Measurements from ENCODE around the gene CYP11A1.

The CYP11A1 gene

DNA sequence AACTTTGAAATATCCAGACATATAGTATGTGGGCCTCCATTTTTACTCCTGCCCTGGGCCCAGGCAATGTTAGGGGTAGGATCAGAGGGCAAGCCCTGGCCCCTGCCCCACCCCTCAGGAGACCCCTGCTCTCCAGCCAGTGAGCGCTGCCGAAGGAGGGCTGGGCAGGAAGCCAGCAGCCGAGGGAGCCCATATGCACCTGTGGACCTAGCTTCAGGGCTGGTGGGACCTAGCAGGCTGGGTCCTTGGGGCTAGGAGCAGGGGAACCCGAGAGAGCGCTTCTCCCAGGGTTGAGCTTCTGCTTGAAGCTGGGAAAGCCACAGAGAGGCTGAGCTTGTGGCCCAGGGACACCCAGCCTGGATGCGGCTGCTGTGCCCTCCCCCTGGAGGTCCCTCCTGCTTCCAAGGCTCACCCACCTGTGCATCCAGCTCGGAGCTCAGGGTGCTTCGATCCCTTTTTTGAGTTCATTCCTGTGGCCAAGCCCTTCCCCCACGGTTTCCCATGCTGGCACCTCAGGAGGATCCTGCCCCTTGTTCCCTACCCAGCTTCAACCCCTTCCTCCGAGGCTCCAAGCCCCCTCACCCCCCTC, 21.0 kb upstream of the CYP11A1 start:
- DNase-seq (ENCODE audit: low read depth in 2 of 2): no peak

DNA sequence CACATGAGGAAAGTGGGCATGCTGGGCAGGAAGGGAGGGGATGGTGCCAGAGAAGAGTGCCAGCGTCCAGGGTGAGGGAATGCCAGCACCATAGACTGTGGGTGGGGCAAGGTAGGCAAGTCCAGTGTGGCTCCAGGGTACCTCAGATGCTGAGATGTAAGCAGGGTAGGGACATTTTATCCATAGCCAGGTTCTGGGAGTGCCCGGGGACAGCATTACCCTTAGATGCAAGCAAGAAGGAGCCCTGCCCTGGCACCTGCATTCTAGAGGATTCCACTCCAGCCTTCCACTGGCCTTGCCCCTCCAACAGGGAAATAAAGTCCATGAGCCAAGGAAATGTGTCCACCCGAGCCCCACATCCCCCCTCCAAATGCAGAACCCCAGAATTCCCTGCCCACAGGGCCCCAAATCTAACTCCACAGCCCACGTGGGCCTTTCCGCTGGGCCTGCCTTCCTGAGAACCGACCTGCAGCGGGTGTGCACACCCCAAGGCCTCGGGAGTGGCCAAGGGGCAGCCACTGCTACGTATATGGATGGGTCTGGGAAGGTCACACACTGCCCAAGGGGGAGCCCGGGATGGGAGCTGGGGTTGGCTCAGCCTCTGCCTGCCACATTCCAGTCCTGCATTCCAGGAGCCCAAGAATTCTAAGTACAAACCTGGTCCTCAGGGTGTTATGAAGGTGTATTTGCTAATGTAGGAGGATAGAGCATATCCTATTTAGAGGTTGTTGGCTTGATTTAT, 20.3 kb upstream of the CYP11A1 start:
- no peak for DNase-seq (ENCODE audit: low read depth in 2 of 2)

DNA sequence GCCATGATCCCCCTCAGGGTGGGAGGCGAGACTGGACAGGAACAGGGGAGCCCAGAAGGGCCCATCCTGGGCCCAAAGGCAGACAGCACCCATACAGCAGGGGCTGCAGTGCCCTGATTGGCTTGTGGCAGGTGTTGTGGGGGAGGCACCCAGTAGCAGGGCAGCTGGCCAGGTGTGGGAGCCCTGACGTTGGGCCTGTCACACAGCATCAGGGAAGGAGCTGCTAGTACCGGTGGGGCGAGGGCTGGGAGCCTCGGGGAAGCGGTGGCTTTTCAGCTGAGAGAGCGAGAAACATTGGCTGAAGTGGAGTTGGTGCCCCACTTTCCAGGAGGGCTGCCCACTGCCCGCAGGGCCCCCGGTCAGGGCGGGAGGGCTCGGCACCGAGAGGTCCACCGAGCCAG, 19.7 kb upstream of the CYP11A1 start:
- DNase-seq (ENCODE audit: low read depth in 2 of 2): no peak

DNA sequence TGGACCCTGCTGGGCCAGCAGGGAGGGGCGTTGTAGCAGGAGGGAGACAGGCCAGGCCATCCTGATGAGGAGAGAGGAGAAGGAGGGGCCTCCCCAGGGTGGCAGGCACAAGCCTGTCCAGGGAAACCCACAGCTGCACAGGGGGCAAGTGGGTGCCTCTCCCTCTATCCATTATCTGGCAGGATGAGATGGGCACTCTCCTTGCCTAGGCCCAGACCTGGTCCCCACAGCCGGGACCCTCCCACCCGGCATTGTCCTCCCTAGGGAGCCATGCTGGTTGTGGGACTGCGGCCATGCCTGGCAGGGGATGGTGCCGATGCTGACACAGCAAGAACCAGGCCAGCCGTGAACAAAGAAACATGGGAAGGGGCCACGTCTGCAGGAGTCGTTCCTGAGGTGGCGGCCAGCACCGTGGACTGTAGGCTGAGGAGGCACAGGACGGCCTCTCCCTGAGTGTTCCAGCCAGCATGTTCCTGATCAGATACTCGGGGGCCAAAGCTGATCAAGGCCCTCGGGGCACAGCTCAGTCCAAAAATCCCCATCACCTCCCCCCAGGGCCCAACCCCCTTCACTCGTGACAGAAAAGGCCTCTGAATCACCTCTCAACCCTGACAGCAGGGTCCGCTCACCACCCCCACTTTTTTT, 19.2 kb upstream of the CYP11A1 start:
- DNase-seq (ENCODE audit: low read depth in 2 of 2): no peak

DNA sequence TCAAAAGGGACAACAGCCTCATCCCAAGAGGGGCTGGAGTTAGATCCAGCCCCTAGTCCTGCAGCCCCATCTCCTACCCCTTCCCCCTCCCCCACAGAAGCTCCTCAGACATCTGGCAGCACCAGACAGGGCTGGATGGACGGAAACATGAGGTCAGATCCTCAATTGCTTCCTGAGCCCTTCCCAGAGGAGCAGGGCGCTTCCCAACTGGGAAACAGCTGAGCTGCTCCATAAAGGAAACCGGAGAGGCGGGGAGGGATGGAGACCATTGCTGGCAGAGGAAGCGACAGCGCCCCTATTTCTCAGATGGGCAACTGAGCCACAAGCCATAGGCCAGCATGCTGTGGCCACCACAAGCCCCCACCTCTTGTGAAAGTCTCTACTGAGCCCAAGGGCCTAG, 18.3 kb upstream of the CYP11A1 start:
- no peak for DNase-seq (ENCODE audit: low read depth in 2 of 2)

DNA sequence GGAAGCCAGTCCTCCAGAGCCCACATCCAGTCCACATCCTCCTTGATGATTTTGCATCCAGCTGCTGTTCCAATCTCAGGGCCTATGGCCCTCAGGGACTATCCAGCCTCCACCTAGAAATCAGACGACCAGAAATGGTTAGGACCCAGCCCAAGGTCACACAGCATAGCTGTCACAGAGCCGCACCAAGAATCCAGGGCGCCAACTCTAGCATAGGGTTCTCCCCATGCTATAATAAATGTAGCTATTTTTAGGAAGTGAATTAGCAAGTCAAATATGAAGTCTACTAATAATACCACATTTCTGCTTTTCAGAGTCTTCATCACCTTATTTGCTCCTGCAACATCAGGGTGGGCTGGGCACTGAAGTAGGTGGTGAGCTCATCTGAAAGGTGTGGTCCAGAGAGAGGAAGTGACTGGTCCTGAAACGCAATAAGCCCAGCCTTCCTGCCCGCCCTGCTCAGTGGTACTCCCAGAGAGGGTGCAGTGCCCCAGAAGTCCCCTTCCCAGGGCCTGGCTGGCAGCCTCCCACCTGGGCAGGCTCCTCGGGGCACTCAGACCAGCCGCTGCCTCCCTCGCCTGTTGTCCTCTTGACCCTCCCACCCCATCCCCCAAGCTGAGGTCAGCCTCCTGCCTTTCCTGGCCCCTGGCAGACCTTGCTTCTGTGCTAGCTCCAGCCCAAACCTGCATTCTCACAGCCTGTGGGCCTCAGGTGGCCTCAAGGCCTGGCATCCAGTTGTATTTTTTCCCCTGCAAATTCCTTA, 17.6 kb upstream of the CYP11A1 start:
- peak in 1 of 2 donors; percentile 27 for DNase-seq (ENCODE audit: low read depth in 2 of 2)

DNA sequence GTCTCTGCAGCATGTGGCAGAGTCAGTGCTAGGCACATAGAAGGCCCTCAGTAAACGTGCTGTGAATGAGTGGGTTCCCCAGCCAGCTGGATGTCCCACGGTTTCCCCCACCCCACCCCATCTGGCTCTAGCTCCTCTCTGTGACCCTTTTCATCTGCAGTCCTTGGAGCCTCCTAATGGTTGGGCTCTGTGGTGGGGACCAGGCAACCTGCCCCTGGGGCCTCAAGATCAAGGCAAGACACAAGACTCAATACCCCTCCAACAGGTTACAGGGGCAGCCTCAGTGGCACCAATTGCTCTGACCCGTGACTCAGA, 17.1 kb upstream of the CYP11A1 start:
- no peak for DNase-seq (ENCODE audit: low read depth in 2 of 2)

DNA sequence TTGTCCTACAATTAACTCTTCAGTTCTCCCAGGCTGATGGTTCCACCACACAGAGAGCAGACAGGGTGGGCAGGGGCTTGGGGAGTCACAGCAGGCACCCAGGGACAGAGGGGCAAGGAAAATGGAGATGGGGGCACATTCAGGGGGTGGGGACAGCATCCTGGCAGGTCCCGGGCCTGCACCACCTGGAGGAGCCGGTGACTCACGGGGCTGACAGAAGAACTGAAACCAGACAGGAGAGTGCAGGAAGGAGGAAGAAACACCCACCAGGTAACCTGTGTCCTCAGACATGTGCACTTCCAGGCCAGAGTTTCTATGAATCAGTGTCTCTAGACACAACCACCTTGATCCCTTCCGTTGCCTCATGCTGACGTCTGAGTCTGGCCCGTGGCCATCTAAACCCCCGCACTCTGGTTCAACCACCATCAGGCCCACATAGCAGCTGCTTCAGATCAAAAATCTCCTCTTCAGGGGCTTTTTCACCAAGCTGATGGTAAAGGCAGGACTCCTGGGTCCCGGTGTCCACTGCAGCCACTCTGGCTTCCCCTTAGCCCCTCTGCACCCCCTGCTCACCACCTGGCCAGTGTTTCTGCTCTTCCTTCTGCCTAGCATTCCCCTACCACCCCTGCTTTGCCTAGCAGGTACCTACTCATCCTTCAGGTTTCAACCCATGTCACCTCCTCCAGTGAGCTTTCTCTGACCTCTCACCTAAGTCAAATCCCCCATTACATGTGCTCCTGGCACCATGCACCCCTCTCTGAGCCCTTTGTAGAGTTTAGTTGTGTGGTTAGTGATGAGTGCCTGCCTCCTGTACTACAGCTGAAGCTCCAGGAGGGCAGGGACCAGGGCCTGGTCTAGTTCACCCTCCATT, 16.5 kb upstream of the CYP11A1 start:
- peak in 1 of 2 donors; percentile 44 for DNase-seq (ENCODE audit: low read depth in 2 of 2)

DNA sequence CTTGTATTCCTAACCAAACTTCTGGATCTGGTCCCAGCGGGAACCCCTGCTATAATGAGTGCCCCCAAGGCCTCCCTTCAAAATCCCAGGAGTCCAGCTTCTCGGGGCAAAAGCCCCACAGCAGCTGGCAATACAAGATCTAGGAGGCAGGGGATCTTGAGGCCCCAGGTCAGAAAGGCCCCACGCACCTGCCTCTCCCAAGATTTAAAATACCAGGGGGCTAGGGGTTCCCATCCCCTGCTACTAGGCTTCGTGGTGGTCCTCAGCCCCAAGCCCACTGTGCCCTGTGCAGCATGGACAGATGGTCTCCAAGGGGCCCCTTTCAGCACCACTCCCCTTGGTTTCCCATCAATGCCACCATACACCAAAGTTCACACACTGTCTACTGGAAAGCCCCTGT, 15.8 kb upstream of the CYP11A1 start:
- no peak for DNase-seq (ENCODE audit: low read depth in 2 of 2)

DNA sequence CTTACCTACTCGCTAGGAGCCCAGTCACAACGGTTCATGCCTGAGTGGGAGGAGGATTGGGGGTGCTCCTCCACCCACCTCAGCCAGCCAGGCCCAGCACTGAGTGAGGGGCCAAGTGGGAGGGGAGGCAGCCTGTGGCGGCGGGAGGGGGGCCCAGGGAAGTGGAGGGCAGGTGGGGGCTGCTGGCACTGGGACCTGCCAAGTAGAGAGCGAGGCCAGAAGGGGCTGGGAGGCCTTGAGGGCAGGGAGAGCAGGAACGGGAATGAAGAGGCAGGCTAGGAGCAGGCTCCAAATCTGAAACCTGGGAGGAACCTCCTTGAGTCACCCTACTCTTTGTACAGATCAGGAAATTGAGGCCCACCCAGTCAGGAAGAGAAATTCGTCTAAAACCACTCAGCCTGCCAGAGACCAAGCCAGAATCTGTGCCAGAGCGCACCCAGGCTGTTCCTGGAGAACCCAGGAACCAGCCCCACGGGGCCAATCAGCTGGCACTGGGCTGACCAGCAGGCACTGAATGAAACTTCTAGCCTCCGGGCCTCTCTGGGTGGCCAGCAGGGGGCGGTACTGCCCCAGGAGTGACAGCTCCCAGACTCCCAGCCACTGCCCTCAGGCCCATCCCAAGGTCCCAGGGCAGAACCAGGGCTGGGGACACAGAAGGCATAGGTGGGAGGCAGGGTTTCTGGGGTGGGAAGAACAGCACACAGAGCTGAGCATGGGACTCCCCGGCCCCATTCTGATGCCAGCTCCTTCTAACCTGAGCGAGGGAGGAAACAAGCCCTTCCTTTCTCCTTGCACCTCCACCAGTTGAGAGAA, 14.8 kb upstream of the CYP11A1 start:
- peak; percentile 40 to 62 for DNase-seq (ENCODE audit: low read depth in 2 of 2)

DNA sequence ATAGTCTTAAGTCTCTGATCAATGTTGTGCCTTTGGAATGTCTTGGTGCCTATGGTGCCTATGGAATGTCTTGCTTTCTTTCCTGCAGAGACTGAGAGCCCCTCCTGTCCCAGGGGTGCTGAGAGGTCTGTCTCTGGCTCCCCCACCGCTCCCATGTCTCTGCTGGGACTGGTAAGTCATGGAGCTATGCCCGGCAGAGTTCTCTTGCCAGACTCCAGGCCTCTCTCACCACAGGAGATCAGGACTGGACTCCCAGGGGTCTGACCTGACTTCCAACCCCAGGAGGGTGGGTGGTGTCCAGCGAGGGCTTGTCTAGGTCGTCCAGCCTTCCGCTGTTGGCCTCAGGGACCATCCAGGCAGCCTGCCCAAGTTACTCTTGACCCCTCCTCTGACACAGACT, 14.0 kb upstream of the CYP11A1 start:
- DNase-seq (ENCODE audit: low read depth in 2 of 2): no peak

DNA sequence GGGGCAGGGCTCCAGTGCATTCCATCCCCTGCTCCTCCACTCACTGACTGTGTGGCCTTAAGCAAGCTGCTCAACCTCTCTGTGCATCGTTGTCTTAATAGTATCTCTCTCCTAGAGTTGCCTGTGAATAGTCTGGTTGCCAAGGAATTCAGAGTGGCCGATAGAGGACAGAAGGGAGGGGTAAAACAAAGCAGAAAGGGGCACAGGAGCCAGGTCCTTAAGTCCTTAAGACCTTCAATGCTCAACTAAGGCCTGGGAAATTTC, 13.7 kb upstream of the CYP11A1 start:
- no peak for DNase-seq (ENCODE audit: low read depth in 2 of 2)

DNA sequence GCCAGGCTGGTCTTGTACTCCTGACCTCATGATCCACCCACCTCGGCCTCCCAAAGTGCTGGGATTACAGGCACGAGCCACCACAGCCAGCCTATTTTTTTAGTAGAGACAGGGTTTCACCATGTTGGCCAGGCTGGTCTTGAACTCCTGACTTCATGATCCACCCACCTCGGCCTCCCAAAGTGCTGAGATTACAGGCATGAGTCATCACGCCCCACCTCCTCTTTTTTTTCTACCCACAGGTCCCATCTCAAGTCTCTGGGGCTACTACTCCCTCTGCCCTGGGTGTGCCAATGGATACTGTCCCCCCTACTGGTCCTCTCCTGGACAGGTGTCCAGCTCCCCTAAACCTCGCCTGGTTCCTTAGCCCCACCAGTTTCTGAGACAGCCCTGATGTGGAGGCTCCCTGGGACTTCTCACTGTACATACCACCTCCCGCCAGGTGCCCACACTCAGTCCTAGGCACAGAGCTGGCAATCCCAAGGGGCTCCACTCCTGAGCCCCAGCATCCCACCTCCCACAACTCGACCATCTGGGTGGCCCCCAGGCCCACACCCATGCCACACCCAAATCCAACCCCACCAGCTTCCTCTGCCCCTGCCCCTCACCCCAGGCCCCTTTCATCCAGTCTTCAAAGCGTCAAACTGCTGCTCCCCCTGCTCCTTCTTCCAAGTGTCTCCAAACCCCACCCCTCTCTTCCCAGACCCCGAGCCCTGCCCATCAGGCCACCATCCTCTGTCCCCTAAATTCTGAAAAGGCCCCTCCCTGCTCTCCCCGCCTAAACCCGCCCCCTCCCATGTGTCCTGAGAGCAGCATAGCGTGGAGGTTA, 13.1 kb upstream of the CYP11A1 start:
- DNase-seq (ENCODE audit: low read depth in 2 of 2): no peak

DNA sequence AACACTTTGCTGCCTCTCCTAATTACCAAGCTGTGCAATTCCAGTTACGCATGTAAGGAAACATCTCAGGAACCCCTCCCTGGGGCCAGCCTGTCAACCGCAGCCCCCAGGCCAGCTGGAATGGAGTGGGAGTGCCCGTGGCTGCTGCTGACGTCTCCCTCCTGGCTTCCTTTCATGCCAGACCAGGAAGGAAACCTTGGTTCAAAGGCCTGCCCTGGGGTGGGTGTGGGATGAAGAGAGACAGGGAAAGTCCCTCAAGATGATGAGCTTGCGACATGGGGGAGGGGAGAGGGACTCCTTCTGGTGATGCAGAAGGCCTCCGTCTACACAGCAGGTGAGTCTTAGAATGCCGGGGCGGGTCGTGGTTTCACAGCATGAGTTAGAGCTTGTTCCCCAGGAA, 11.4 kb upstream of the CYP11A1 start:
- DNase-seq (ENCODE audit: low read depth in 2 of 2): peak in 1 of 2 donors; percentile 54

DNA sequence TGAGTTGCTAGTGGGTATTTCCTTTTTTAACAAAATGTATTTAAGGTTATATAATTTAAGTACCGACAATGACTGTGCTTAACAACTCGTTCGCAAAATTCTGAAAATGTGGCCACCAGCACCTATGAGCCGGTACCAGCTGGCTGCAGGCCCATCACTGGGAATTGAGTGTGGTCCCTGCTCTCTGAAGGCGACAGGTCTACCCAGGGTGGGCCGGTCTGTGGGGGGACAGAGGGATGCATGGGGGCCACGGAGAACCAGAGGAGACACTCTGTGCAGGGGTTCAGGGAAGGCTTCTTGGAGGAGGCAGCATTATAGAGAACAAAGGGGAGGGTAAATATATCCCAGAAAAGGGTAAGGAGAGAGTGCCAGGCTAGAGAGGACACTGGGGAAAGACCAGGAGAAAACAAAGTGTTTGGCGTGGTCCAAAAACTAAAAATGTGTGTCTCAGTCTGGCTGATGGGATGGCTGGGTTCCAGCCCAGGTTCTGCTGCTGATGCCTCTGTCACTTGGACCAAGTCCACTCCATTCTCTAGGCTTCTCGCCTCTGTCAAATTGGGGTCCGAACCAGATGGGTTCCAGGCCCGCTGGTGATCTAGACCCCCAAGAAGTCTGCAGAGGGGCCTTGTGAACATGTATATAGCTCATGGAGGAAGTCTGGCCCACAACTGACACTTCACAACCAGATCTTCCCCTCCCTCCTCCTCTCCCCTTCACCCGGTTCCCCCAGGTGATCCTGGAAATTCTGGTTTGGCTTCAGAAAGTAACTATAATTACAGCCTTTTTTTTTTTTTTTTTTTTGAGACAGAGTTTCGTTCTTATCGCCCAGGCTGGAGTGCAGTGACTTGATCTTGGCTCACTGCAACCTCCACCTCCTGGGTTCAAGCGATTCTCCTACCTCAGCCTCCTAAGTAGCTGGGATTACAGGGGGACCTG, 10.7 kb upstream of the CYP11A1 start:
- DNase-seq (ENCODE audit: low read depth in 2 of 2): no peak

DNA sequence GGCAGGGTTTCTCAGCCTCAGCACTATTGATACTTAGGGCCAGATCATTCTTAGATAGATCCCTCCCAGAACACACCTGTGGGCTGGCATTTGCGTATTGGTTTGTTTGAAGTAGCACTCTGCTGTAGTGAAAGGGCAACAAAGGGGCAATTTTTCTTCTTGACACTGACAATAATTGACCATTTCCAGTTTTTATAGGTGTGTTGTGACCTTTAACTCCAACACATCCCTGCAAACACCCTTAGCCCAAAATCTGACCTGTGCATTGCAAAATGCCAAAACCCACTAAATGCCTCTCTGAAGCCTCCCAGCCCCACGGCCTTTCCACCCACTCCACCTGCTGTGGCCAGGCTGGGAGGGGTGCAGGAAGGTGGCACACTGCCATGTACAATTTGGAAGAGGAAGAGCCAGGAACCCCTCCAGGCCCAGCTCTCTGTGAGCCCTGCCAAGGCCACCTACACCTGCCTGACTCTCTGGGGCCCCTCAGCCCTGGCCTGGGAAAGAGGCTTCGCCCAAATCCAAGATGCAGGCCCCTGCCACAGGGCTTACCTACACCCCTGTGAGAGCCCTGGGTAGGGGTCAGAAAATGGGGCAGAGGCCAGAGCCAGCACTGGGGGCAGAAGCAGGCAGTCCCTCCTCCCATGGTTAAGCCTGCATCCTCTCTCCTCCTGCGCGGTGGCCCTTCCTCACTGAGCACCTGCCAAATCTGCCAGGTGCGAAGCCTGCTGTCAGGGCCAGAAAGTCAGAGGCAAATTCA, 9.6 kb upstream of the CYP11A1 start:
- DNase-seq (ENCODE audit: low read depth in 2 of 2): no peak

DNA sequence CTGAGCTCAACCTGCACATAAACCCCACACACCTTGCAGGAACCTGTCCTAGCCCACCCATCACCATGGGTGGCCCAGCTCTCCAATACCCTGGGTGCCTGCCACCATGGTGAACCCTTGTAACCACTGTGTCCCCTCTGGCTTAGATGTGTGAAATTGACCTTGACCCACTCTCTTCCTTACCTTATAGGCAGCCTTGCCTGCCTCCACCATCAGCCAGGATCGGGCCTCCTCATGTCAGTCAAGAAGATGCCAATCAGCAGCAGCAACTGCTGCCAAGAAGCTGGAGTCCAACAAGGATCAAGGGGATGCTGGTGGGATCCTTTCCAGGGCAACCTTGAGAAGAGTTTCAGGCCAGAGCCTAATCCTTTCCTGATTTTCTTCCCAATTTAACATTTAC, 8.8 kb upstream of the CYP11A1 start:
- DNase-seq (ENCODE audit: low read depth in 2 of 2): no peak

DNA sequence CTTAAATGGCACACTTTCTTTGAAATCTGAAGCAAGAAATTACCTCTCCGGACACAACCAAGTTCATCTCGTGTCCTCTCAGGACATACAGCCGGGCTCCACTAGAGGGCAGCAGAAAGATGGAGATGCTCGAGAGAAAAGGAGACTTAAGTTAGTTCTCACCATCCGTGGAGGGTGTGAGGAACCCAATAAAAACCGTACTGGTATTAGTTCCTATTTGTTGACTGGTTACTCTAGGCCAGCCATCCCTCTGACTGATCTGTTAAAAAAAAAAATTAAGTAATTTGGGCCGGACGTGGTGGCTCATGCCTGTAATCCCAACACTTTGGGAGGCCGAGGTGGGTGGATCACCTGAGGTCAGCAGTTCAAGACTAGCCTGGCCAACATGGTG, 7.9 kb upstream of the CYP11A1 start:
- DNase-seq (ENCODE audit: low read depth in 2 of 2): peak; percentile 67 to 81
